ENCODE measurements around the gene PDK2. TPM values are rescaled to one million over a fixed set of nuclear protein-coding genes. Genes with fewer than 3 reads are reported as not detected.

The PDK2 gene
- total and polyA plus RNA-seq, 2 experiments from 2014 or later, result 30.2 to 48.1 TPM

- in situ Hi-C loops (cut with MboI), result loop anchor here (10.0 kb wide), 1 partner anchor 63 kb away; no protein-coding TSS in a partner anchor
- no peak overlapping the region for H3K9ac ChIP-seq
These were observed 7.2 kb upstream of the PDK2 start for GRCh38 chr17:50087912-50088405.

DNA sequence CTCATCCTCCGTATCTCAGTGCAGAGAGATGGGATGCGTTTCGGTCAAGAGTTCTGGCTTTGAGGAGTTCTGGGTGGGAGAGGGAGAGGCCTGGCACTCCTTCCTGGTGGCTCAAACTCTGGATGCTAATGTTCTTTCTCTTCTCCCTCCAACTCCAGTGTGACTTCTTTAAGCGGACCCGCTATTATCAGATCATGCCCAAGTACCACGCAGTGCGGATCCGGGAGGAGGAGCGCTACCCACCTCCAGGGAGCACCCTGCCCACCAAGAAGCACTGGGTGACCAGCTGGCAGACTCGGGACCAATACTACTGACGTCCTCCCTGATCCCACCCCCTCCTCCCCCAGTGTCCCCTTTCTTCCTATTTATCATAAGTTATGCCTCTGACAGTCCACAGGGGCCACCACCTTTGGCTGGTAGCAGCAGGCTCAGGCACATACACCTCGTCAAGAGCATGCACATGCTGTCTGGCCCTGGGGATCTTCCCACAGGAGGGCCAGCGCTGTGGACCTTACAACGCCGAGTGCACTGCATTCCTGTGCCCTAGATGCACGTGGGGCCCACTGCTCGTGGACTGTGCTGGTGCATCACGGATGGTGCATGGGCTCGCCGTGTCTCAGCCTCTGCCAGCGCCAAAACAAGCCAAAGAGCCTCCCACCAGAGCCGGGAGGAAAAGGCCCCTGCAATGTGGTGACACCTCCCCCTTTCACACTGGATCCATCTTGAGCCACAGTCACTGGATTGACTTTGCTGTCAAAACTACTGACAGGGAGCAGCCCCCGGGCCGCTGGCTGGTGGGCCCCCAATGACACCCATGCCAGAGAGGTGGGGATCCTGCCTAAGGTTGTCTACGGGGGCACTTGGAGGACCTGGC is 6.0 kb upstream of the PDK2 start:
- H3K4me1 ChIP-seq (ENCODE audit: insufficient read depth), result no peaks in the 10 kb centered on the region
- no peak overlapping the region for H3K9ac ChIP-seq
- in situ Hi-C loops (cut with MboI), result loop anchor here (10.0 kb wide), 1 partner anchor 64 kb away; no protein-coding TSS in a partner anchor
- 93 to 95% methylated on average over 24 to 25 of the region's 25 CpGs for WGBS, 2 experiments (ENCODE audit: low coverage in 1 of 2, low lambda C conversion rate in 2 of 2, missing lambda C conversion rate in 2 of 2)
- no peaks in the 10 kb centered on the region for H3K9me2 ChIP-seq (ENCODE audit: insufficient read depth)
- H3K4me3 ChIP-seq, result no peak overlapping the region
- H3K79me2 ChIP-seq (ENCODE audit: insufficient read depth), result no peaks in the 10 kb centered on the region; the same call in 1 of the 2 replicates
- H3K27me3 ChIP-seq (replicated peaks; ENCODE audit: insufficient read depth), result no peaks in the 10 kb centered on the region
- H3F3A ChIP-seq (ENCODE audit: insufficient read depth), result peaks cover 61% of the 10 kb centered on the region
- H3K4me2 ChIP-seq (ENCODE audit: unreplicated experiment), result no peak overlapping the region
- H3K36me3 ChIP-seq (ENCODE audit: low read depth), result peaks cover 42% of the 10 kb centered on the region; the same call in 1 of the 2 replicates
- DNase-seq, result no peak
- no peaks in the 10 kb centered on the region for H3K9me3 ChIP-seq (ENCODE audit: low read depth)
- TF ChIP-seq EZH2 (IDR thresholded peaks at IDR 0.05; ENCODE audit: insufficient read depth, poor library complexity, severe bottlenecking) (no peak), EZH2phosphoT487 (IDR thresholded peaks at IDR 0.05; ENCODE audit: insufficient read depth, low read depth) (no peak)
- H4K20me1 ChIP-seq (ENCODE audit: insufficient read depth), result no peaks in the 10 kb centered on the region
- H2AFZ ChIP-seq, result no peak overlapping the region
- H3K27ac ChIP-seq, result no peak overlapping the region

More at GRCh38 chr17:50087912-50088405, 7.2 kb upstream of the PDK2 start:
- no peak for DNase-seq
- H4K20me1 ChIP-seq (ENCODE audit: insufficient read depth), result no peaks in the 10 kb centered on the region
- no peak overlapping the region for H3K4me3 ChIP-seq
- H3K27ac ChIP-seq, result no peak overlapping the region
- no peak for TF ChIP-seq EZH2phosphoT487 (IDR thresholded peaks at IDR 0.05; ENCODE audit: insufficient read depth, low read depth)
- TF ChIP-seq EZH2 (IDR thresholded peaks at IDR 0.05; ENCODE audit: insufficient read depth, poor library complexity, severe bottlenecking), result no peak
- no peaks in the 10 kb centered on the region for H3K9me3 ChIP-seq (ENCODE audit: low read depth)
- H2AFZ ChIP-seq, result no peak overlapping the region
- no peak overlapping the region for H3K4me2 ChIP-seq (ENCODE audit: unreplicated experiment)
- no peaks in the 10 kb centered on the region for H3K27me3 ChIP-seq (replicated peaks; ENCODE audit: insufficient read depth)
- WGBS, 2 experiments (ENCODE audit: low coverage in 1 of 2, low lambda C conversion rate in 2 of 2, missing lambda C conversion rate in 2 of 2), result 70 to 79% methylated on average over 5 to 19 of the region's 19 CpGs
- H3K79me2 ChIP-seq (ENCODE audit: insufficient read depth), result no peaks in the 10 kb centered on the region; the same call in 1 of the 2 replicates
- peaks cover 58% of the 10 kb centered on the region for H3F3A ChIP-seq (ENCODE audit: insufficient read depth)
- H3K4me1 ChIP-seq (ENCODE audit: insufficient read depth), result no peaks in the 10 kb centered on the region
- H3K9me2 ChIP-seq (ENCODE audit: insufficient read depth), result no peaks in the 10 kb centered on the region
- H3K36me3 ChIP-seq (ENCODE audit: low read depth), result peaks cover 53% of the 10 kb centered on the region

- WGBS, 2 experiments (ENCODE audit: low coverage in 1 of 2, low lambda C conversion rate in 2 of 2, missing lambda C conversion rate in 2 of 2), result 94 to 97% methylated on average over 6 of the region's 6 CpGs
- Histone ChIP-seq H3K4me3 (no peak overlapping the region), H3F3A (ENCODE audit: insufficient read depth) (peaks cover 59% of the 10 kb centered on the region), H2AFZ (no peak overlapping the region), H3K27ac (no peak overlapping the region), H3K79me2 (ENCODE audit: insufficient read depth) (no peaks in the 10 kb centered on the region; the same call in 1 of the 2 replicates), H3K4me2 (ENCODE audit: unreplicated experiment) (no peak overlapping the region), H3K9me3 (ENCODE audit: low read depth) (no peaks in the 10 kb centered on the region), H3K9ac (no peak overlapping the region), H3K9me2 (ENCODE audit: insufficient read depth) (no peaks in the 10 kb centered on the region), H4K20me1 (ENCODE audit: insufficient read depth) (no peaks in the 10 kb centered on the region), H3K27me3 (replicated peaks; ENCODE audit: insufficient read depth) (no peaks in the 10 kb centered on the region), H3K36me3 (ENCODE audit: low read depth) (peaks cover 36% of the 10 kb centered on the region; the same call in 1 of the 2 replicates), H3K4me1 (ENCODE audit: insufficient read depth) (no peaks in the 10 kb centered on the region)
- DNase-seq, result no peak
- no peak for TF ChIP-seq EZH2 (IDR thresholded peaks at IDR 0.05; ENCODE audit: insufficient read depth, poor library complexity, severe bottlenecking)
- TF ChIP-seq EZH2phosphoT487 (IDR thresholded peaks at IDR 0.05; ENCODE audit: insufficient read depth, low read depth), result no peak
- in situ Hi-C loops (cut with MboI), result loop anchor here (10.0 kb wide), 1 partner anchor 205 kb away; no protein-coding TSS in a partner anchor
These were observed 5.1 kb upstream of the PDK2 start for GRCh38 chr17:50090071-50090470.

DNA sequence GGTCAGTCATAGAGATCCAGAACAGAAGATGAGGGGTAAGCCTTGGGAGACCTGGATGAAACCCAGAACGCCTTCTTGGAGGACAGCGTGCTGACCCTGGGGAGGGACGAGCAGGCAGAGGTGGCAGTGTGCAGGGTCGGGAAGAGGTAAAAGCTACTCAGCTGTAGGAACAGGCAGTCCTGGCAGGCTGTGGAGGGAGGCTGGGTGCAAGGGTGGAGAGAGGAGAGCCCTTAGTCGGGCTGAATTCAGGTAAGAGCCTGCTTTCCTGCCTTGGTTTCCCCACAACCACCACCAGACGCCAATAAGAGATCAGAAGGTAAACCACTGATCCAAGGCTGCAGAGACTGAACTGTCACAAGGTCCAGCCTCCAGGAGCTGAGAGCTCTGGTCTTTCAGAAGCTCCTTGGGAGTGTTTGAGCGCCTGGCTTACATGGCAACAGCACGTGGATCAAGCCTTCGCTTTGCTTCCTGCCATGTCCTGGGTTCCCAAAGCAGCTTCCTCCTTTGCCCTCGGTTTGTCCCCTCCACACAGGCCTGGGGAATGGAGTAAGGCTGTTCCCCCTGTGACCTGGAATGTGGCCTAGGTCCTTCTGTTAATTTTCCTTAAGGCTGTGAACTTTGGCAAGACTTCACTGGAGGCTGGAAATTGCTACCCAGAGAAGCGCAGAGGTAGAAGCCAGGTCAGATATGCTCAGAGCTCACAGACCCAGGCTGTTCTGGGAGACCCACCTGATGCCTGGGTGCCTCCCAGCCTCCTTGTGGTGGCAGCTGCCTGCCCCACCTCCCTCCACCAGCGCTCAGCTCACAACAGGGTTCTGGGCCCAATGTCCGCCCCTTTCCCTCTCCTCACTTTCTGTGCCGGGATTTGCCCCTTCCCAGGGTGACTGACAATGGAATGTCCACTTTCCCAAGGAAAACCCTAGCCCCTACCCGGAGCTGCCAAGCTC is 3.9 kb upstream of the PDK2 start:
- Histone ChIP-seq H3K79me2 (ENCODE audit: insufficient read depth) (peaks cover 7% of the 10 kb centered on the region; the same call in 1 of the 2 replicates), H2AFZ (no peak overlapping the region), H3K36me3 (ENCODE audit: low read depth) (peaks cover 32% of the 10 kb centered on the region; the same call in 1 of the 2 replicates), H3K4me3 (no peak overlapping the region), H4K20me1 (ENCODE audit: insufficient read depth) (no peaks in the 10 kb centered on the region), H3K4me1 (ENCODE audit: insufficient read depth) (no peaks in the 10 kb centered on the region), H3K9ac (no peak overlapping the region), H3K9me3 (ENCODE audit: low read depth) (no peaks in the 10 kb centered on the region), H3K27me3 (replicated peaks; ENCODE audit: insufficient read depth) (no peaks in the 10 kb centered on the region), H3K27ac (no peak overlapping the region), H3K9me2 (ENCODE audit: insufficient read depth) (no peaks in the 10 kb centered on the region), H3K4me2 (ENCODE audit: unreplicated experiment) (no peak overlapping the region), H3F3A (ENCODE audit: insufficient read depth) (peaks cover 55% of the 10 kb centered on the region)
- in situ Hi-C loops (cut with MboI), result loop anchor here (10.0 kb wide), 1 partner anchor 204 kb away; no protein-coding TSS in a partner anchor
- WGBS, 2 experiments (ENCODE audit: low coverage in 1 of 2, low lambda C conversion rate in 2 of 2, missing lambda C conversion rate in 2 of 2), result 75 to 76% methylated on average over 15 of the region's 15 CpGs
- TF ChIP-seq EZH2phosphoT487 (IDR thresholded peaks at IDR 0.05; ENCODE audit: insufficient read depth, low read depth), result no peak
- TF ChIP-seq EZH2 (IDR thresholded peaks at IDR 0.05; ENCODE audit: insufficient read depth, poor library complexity, severe bottlenecking), result no peak
- no peak for DNase-seq

All from GM23248 (cell line).